Measurements from ENCODE around the gene CRHBP. TPM values are rescaled to one million over a fixed set of nuclear protein-coding genes. Genes with fewer than 3 reads are reported as not detected.

The CRHBP gene
- total and polyA plus RNA-seq, 9 of the 15 experiments (the other 6 are each of a cell fraction or from before 2014, with no cell fraction given), result not detected

GRCh38 chr5:76943006-76943405, 9.8 kb upstream of the CRHBP start:
- intact Hi-C loops (cut with micrococcal nuclease) (no loop called here), in situ Hi-C loops (cut with MboI) (no loop called here)
- POLR2A ChIA-PET, result interaction anchor here (0.7 to 0.9 kb wide), 2 partner anchors 37 to 68 kb away, joined by 3 read pairs; no protein-coding TSS in a partner anchor
- DNase-seq (ENCODE audit: extremely low read depth in 1 of 4, low spot score in 3 of 4), result no peak
- CTCF ChIA-PET (ENCODE audit: low intra/inter-chr PET ratio), result interaction anchor here (0.7 kb wide), 1 partner anchor 347 kb away, joined by 3 read pairs; no protein-coding TSS in a partner anchor
- Histone ChIP-seq H3K27me3 (ENCODE audit: control insufficient read depth in 2 of 2, insufficient read depth in 2 of 2, low read length in 2 of 2) (no peaks in the 10 kb centered on the region; a peak in 1 of 5 replicates), H3K4me1 (replicated peaks in 1 of 2; ENCODE audit: control insufficient read depth in 2 of 2, insufficient read depth in 2 of 2, low read length in 2 of 2) (peaks cover 4 to 15% of the 10 kb centered on the region in 2 experiments; a peak in 3 of 5 replicates), H3K4me2 (ENCODE audit: insufficient read depth, low read length) (no peak overlapping the region), H3K4me3 (no peak overlapping the region), H3K79me2 (ENCODE audit: control insufficient read depth, insufficient read depth, low read length) (no peaks in the 10 kb centered on the region), H4K20me1 (replicated peaks; ENCODE audit: control insufficient read depth, insufficient read depth, low read length) (no peaks in the 10 kb centered on the region), H3K27ac (ENCODE audit: extremely low read depth, low read depth, low read length) (no peak overlapping the region), H3K9ac (ENCODE audit: insufficient read depth in 1 of 2, low read depth in 2 of 2, low read length in 2 of 2) (no peak overlapping the region), H3K9me1 (ENCODE audit: control insufficient read depth, insufficient read depth, low read length) (no peaks in the 10 kb centered on the region), H2AFZ (ENCODE audit: low read depth, low read length) (no peak overlapping the region), H3K9me3 (replicated peaks; ENCODE audit: control insufficient read depth, insufficient read depth, low read depth, low read length) (no peaks in the 10 kb centered on the region), H3K36me3 (ENCODE audit: control insufficient read depth, insufficient read depth, low read length) (no peaks in the 10 kb centered on the region)
- no peak for ATAC-seq
- BruUV-seq (replicated peaks), result no TSS peak
- 24% methylated on average over 3 of the region's 3 CpGs for WGBS (ENCODE audit: insufficient coverage, low coverage, missing lambda C conversion rate)
- no peak for TF ChIP-seq BACH1 (tag; IDR thresholded peaks at IDR 0.05)
- TF ChIP-seq VEZF1 (CRISPR knock-in tag; IDR thresholded peaks at IDR 0.05), result no peak
- TF ChIP-seq HMGN3 (IDR thresholded peaks at IDR 0.05; ENCODE audit: borderline replicate concordance, extremely low read depth, insufficient read length, low read depth, low read length), result no peak
- no peak for FAIRE-seq

- in situ Hi-C loops (cut with MboI) (no loop called here), intact Hi-C loops (cut with micrococcal nuclease) (no loop called here)
- ChIA-PET POLR2A (interaction anchor here (0.7 kb wide), 1 partner anchor 42 kb away, joined by 3 read pairs; no protein-coding TSS in a partner anchor), CTCF (ENCODE audit: low intra/inter-chr PET ratio) (no interaction called here)
- Histone ChIP-seq H3K9ac (ENCODE audit: insufficient read depth in 1 of 2, low read depth in 2 of 2, low read length in 2 of 2) (no peak overlapping the region), H3K9me1 (ENCODE audit: control insufficient read depth, insufficient read depth, low read length) (no peaks in the 10 kb centered on the region), H3K9me3 (replicated peaks; ENCODE audit: control insufficient read depth, insufficient read depth, low read depth, low read length) (no peaks in the 10 kb centered on the region), H3K4me2 (ENCODE audit: insufficient read depth, low read length) (no peak overlapping the region), H3K79me2 (ENCODE audit: control insufficient read depth, insufficient read depth, low read length) (no peaks in the 10 kb centered on the region), H3K4me1 (replicated peaks in 1 of 2; ENCODE audit: control insufficient read depth in 2 of 2, insufficient read depth in 2 of 2, low read length in 2 of 2) (peaks cover 4 to 15% of the 10 kb centered on the region in 2 experiments; a peak in 3 of 5 replicates), H3K4me3 (no peak overlapping the region), H2AFZ (ENCODE audit: low read depth, low read length) (no peak overlapping the region), H4K20me1 (replicated peaks; ENCODE audit: control insufficient read depth, insufficient read depth, low read length) (no peaks in the 10 kb centered on the region), H3K36me3 (ENCODE audit: control insufficient read depth, insufficient read depth, low read length) (no peaks in the 10 kb centered on the region), H3K27ac (ENCODE audit: extremely low read depth, low read depth, low read length) (no peak overlapping the region), H3K27me3 (ENCODE audit: control insufficient read depth in 2 of 2, insufficient read depth in 2 of 2, low read length in 2 of 2) (no peaks in the 10 kb centered on the region; a peak in 1 of 5 replicates)
- no peak for FAIRE-seq
- no peak for ATAC-seq
- 70% methylated on average over 5 of the region's 5 CpGs for WGBS (ENCODE audit: insufficient coverage, low coverage, missing lambda C conversion rate)
- BruUV-seq (replicated peaks), result no TSS peak
- DNase-seq (ENCODE audit: extremely low read depth in 1 of 4, low spot score in 3 of 4), result no peak
- TF ChIP-seq ZBTB34 (CRISPR knock-in tag; IDR thresholded peaks at IDR 0.05), result no peak
- TF ChIP-seq MCM5 (IDR thresholded peaks at IDR 0.05; ENCODE audit: low read depth), result no peak
- TF ChIP-seq FOXA3 (CRISPR knock-in tag; conservative IDR thresholded peaks at IDR 0.05 in 1 of 2, IDR thresholded peaks at IDR 0.05 in 1 of 2), result no peak
- no peak for TF ChIP-seq EWSR1 (IDR thresholded peaks at IDR 0.05; ENCODE audit: borderline replicate concordance, low read depth, partially characterized antibody)
- no peak for TF ChIP-seq CHD4 (IDR thresholded peaks at IDR 0.05; ENCODE audit: insufficient read depth, insufficient replicate concordance, low read depth, low read length, poor library complexity, severe bottlenecking)
- TF ChIP-seq BRD4 (IDR thresholded peaks at IDR 0.05), result no peak
- TF ChIP-seq HDAC6 (IDR thresholded peaks at IDR 0.05; ENCODE audit: low read depth, low read length), result no peak
- no peak for TF ChIP-seq ZBTB1 (CRISPR knock-in tag; IDR thresholded peaks at IDR 0.05; ENCODE audit: borderline replicate concordance, low read depth)
These were observed 8.2 kb upstream of the CRHBP start for GRCh38 chr5:76944638-76945037.

All from K562 (cell line).